DMS 273 (cell line): ENCODE measurements around the gene CDC5L.

Source experiments
- DNase-seq: peaks from one replicate; lab custom pipeline; 2025; ENCODE audit not compliant: unreplicated experiment; lab: John Stamatoyannopoulos, UW

The CDC5L gene

GRCh38 chr6:44410363-44410762 is 22.9 kb downstream of the CDC5L start:
- no peak for DNase-seq

GRCh38 chr6:44411141-44411540 is 23.6 kb downstream of the CDC5L start:
- no peak for DNase-seq

- no peak for DNase-seq
Measured at GRCh38 chr6:44415449-44415848, 27.9 kb downstream of the CDC5L start.

- no peak for DNase-seq
Measured at GRCh38 chr6:44415873-44416502, 28.5 kb downstream of the CDC5L start.

- DNase-seq = no peak
Measured at GRCh38 chr6:44422531-44422930, 35.0 kb downstream of the CDC5L start.

GRCh38 chr6:44423306-44423705 is 35.8 kb downstream of the CDC5L start:
- DNase-seq = no peak

GRCh38 chr6:44425951-44426350 is 38.4 kb downstream of the CDC5L start:
- no peak for DNase-seq

- DNase-seq = no peak
Measured at GRCh38 chr6:44428682-44429081, 41.2 kb downstream of the CDC5L start.

GRCh38 chr6:44430326-44430725 is 42.8 kb downstream of the CDC5L start:
- DNase-seq = no peak

- DNase-seq = peak; percentile 74
Measured at GRCh38 chr6:44431118-44431725, 43.7 kb downstream of the CDC5L start.

- DNase-seq = no peak
Measured at GRCh38 chr6:44432227-44432626, 44.7 kb downstream of the CDC5L start.

GRCh38 chr6:44432726-44433125 is 45.2 kb downstream of the CDC5L start:
- DNase-seq = no peak

GRCh38 chr6:44435500-44435899 is 48.0 kb downstream of the CDC5L start:
- DNase-seq = no peak

- DNase-seq = no peak
Measured at GRCh38 chr6:44438827-44439226, 51.3 kb downstream of the CDC5L start.

GRCh38 chr6:44439270-44440045 is 52.0 kb downstream of the CDC5L start:
- DNase-seq = peak; percentile 20

GRCh38 chr6:44441091-44441855 is 53.8 kb downstream of the CDC5L start:
- DNase-seq = no peak

GRCh38 chr6:44442236-44442635 is 54.7 kb downstream of the CDC5L start:
- DNase-seq = no peak

GRCh38 chr6:44442833-44443444 is 55.4 kb downstream of the CDC5L start:
- DNase-seq = no peak

- DNase-seq = peak; percentile 77
Measured at GRCh38 chr6:44444853-44445252, 57.3 kb downstream of the CDC5L start.

- peak; percentile 49 for DNase-seq
Measured at GRCh38 chr6:44446626-44447300, 59.3 kb downstream of the CDC5L start.
